NCI-H187 (cell line): ENCODE data around the gene RFC2.
"Not testable (repeated sequence)": the region's sequence is repeated elsewhere in the genome, so short reads cannot be mapped to it uniquely, and the experiment has no call there.

ENCODE experiments used
- DNase-seq, 2 experiments: peaks; one replicate each; lab custom pipeline; 2025; lab: John Stamatoyannopoulos, UW

RFC2 gene

GRCh38 chr7:74282748-74283459 lies 28.7 kb upstream of the RFC2 start:
- DNase-seq = no peak

GRCh38 chr7:74280985-74281384 lies 26.8 kb upstream of the RFC2 start:
- DNase-seq = no peak

GRCh38 chr7:74277636-74278035 lies 23.4 kb upstream of the RFC2 start:
- no peak for DNase-seq

GRCh38 chr7:74275401-74275881 lies 21.2 kb upstream of the RFC2 start:
- no peak for DNase-seq

- DNase-seq = no peak
These were observed 18.3 kb upstream of the RFC2 start for GRCh38 chr7:74272305-74273038.

- no peak for DNase-seq
These were observed 17.5 kb upstream of the RFC2 start for GRCh38 chr7:74271742-74272141.

DNA sequence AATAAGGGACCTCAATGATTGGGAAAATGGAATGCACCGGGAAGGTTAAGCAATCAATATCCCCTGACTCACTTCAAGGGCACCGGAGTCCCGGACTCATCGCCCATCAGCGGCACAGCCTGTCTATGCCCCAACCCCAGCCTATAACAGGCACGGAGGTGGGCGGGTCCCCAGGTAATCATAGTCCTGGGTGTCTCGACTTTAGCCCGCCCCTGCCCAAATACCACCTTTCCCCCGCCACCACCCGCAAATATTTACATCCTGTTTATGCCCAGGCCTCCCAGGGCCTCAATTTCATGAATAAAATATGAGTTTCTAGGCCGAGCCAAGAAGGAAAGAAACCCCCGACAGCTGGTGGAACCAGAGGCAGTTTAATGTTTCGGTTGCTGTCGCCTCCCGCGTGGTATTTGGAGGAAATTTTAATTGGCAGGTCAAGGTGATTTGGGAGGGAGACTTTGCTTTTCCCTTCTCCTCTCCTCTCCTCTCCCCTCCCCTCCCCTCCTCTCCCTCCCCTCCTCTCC lies 15.6 kb upstream of the RFC2 start:
- peak; percentile 39 to 82 for DNase-seq

DNA sequence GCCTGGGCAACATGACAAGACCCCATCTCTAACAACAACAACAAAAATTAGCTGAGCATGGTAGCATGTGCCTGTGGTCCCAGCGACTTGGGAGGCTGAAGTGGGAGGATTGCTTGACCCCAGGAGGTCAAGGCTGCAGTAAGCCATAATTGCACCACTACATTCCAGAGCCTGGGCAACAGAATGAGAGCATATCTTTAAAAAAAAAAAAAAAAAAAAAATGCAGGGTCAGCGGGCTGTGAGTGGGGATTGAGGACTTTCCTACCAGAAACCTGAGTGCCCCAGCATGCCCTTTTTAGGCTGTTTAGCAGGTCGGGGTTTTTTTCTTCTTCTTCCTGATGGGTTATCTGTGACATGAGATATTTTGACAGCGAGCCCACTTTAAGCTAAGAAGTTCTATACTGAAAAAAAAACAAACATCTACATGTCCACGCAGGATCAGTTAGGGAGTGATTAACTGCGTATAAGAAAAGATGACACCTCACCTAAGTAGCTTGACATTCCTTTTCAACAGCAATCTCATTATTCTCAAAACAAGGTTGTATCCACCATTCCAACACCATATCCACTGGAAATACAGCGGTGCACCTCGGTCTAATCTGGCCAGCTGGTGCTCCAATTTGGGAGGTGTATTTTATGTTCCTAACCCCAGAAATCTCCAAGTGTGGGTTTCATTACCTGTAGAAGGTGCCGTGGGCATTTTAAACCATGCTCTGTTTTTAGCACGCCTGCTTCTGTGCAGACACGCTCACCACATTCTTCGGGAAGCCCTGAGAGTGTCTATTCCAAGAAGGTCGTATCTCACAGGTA lies 13.8 kb upstream of the RFC2 start:
- DNase-seq = no peak

DNA sequence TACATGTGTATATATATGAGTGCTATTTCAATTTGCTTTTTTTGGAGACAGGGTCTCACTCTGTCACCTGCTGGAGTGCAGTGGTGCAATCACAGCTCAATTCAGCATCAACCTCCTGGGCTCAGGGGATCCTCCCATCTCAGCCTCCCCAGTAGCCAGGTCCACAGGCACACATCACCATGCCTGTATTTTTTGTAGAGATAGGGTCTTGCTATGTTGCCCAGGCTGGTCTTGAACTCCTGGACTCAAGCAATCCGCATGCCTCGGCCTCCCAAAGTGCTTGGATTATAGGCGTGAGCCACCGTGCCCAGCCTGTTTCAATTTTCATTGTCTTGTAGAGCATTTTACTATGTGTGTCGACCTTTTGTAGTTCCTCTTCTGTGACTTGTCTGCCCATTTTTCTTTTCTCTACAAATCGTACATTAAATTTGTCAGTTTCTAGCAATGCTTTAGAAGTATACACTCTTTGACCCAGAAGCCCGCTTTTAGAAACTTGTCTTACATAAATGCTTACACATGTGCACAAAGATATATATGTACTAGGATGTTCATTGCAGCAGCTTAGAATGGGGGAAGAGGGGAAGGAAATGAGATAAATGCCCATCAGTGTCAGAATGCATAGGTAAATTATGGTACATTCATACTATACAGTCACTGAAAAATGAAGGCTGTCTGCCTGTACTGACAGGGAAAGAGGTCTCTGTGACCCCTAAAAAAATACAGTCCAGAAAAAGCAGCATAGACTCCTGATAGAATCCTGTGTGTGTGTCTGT lies 12.2 kb upstream of the RFC2 start:
- DNase-seq = no peak

GRCh38 chr7:74263399-74264120 lies 9.4 kb upstream of the RFC2 start:
- no peak for DNase-seq

GRCh38 chr7:74262639-74263398 lies 8.6 kb upstream of the RFC2 start:
- DNase-seq = no peak

DNA sequence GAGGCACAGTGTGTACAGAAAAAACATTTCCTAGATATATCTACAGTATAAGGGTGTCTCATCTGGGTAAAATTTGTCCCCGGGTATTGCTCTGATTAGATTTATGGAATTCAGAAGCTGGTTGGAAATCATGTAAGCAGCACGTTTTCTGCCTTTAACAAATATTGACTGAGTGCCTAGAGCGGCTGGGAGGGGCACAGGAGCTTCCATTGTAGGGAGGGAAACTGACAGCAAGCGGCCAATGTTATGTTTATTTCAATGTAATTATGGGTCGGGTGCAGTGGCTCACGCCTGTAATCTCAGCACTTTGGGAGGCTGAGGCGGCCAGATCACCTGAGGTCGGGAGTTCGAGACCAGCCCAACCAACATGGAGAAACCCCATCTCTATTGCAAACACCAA lies 4.4 kb upstream of the RFC2 start:
- DNase-seq = no peak

DNA sequence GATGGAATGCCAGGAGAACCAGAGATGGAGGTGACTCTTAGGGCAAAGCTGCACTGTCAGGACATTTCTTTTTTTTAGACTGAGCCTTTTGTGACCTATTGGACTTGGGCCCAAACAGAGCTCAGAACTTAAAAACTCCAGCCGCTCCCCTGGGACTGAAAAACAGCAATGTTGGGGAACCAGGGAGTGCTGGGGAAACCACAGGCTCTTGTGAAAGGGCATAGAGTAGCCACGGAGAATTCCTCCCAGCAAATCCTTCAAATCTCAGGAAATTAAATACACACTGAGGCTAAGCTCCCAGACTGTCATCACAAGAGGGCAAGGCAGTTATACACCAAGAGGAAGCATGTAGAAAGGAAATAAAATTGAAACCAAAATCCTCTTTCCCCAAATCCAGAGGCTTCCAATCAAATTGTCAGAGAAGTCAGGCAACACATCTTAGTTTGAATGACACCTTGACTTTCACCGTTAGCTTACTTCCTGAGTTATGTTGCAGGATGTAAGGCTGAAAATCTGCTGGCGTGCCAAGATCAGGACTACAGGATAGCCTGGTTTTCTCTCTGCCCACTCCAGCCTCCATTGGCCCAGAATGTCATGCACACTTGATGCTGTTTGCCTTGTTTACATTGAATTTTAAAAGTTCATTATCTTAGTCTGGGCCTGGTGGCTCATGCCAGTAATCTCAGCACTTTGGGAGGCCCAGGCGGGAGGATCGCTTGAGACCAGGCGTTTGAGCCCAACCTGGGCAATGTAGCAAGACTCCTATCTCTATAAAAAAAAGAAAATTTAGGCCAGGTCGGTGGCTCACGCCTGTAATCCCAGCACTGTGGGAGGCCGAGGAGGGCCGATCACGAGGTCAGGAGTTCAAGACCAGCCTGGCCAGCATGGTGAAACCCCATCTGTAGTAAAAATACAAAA lies 2.6 kb upstream of the RFC2 start:
- DNase-seq = no peak

DNA sequence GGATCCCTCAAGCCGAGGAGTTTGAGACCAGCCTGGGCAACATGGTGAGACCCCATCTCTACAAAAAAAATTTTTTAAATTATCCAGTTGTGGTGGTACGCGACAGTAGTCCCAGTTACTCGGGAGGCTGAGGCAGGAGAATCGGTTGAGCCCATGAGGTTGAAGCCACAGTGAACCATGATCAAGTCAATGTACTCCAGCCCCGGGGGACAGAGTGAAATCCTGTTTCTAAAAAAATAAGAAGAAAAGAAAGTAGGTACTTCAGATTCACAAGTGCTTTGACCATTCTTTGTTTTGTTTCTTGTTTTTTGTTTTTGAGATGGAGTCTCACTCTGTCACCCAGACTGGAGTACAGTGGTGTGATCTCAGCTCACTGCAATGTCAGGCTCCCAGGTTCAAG lies 1.3 kb upstream of the RFC2 start:
- DNase-seq = not testable (repeated sequence)

DNA sequence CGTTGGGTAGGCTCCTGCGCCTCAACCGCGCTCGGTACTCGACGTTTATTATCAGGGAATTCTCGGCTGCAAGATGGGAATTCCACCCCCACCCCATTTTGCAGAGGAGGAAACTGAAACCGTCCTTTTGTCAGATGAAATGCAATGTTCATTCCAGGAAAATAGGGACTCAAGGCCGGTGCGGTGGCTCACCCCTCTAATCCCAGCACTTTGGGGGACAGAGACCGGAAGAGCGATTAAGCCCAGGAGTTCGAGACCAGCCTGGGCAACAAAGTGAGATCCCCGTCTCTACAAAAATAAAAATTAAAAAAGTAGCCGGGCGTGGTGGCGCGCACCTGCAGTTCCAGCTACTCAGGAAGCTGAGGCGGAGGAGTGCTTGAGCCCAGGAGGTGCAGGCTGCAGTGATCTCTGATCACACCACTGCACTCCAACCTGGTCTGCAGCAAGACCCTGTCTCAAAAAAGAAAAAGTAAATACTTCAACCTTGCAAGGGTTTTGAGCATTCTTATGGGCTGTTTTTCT lies 720 bp upstream of the RFC2 start:
- peak in 1 of 2 experiments; percentile 82 for DNase-seq

GRCh38 chr7:74253835-74254128 lies 417 bp downstream of the RFC2 start:
- DNase-seq = no peak

GRCh38 chr7:74253331-74253730 lies 868 bp downstream of the RFC2 start:
- no peak for DNase-seq

- DNase-seq = no peak
These were observed 1.3 kb downstream of the RFC2 start for GRCh38 chr7:74252893-74253292.

- not testable (repeated sequence) for DNase-seq
These were observed 5.1 kb downstream of the RFC2 start for GRCh38 chr7:74249058-74249457.
